ENCODE measurements around the gene KMO.

DNA sequence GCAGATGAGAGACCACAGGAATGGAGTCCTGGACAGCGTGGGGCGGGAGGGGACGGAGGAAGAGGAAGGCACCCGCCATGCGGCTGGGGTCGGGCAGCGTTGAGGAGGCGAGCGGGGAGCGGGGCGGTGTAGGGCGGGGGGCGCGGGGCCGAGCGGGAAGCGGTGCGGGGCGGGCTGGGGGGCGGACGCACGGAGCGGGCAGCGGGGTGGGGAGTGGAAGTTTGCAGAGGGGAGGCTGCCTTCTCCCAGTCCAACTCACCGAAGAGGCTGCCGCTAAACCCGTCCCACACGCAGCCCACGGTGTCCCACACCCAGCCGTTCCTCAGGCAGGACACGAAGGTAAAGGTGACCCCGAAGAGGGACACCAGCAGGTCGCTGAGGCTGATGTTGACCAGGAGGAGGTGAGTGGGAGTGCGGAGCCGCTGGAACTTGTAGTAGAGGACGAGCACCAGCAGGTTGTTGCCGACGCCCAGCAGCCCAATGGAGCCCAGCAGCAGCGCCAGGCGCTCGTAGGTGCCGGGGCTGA is 107.5 kb downstream of the KMO start:
- no peak for TF ChIP-seq YY1 (IDR thresholded peaks at IDR 0.05; ENCODE audit: insufficient read depth, insufficient read length)
- TF ChIP-seq SUZ12 (IDR thresholded peaks at IDR 0.05; ENCODE audit: extremely low read depth, insufficient read depth, insufficient read length) = no peak
- TF ChIP-seq ZNF274 (IDR thresholded peaks at IDR 0.05; ENCODE audit: low read depth, low read length) = no peak

Data from NT2/D1 (cell line).